Panc1 (cell line): Measurements from ENCODE around the gene PPP1R3D. TPM values are rescaled to one million over a fixed set of nuclear protein-coding genes. Genes with fewer than 3 reads are reported as not detected.

ENCODE experiments used
- ATAC-seq: fragments of 200-7000 bp; cut with Tn5 transposase; 2 replicates; pipeline ENCODE4 v1.9.1; 2020; ENCODE audit warnings: mild to moderate bottlenecking, moderate library complexity
- BruUV-seq: library from RNA; stranded (reverse); fragments of 400-500 nt; replicated peaks from 2 replicates; lab custom pipeline; 2021; lab: Mats Ljungman, UMichigan
- CTCF ChIA-PET: fragments of 300-600 bp; sonication (Branson Sonifier 250); formaldehyde crosslinking; loops from one replicate; lab custom pipeline; 2022; ENCODE audit warnings: antibody characterized with exemption; lab: Charles Lee
- POLR2A ChIA-PET: fragments of 300-600 bp; sonication (Branson Sonifier 250); formaldehyde crosslinking; loops from one replicate; lab custom pipeline; 2022; ENCODE audit warnings: antibody characterized with exemption; lab: Charles Lee
- DNase-seq: peaks from one replicate; pipeline ENCODE4 v3.0.0-alpha.2; 2010; ENCODE audit warnings: low read depth, low spot score
- H3K27ac ChIP-seq: 2 replicates; pipeline ENCODE4 v1.5.1; 2011; ENCODE audit warnings: mild to moderate bottlenecking, low read length, inconsistent platforms
- H3K27me3 ChIP-seq: fragments of 200-500 bp; sonication (Bioruptor generic); 2 replicates; pipeline ENCODE4 v1.6.0; 2014; ENCODE audit warnings: low read length, inconsistent platforms; ENCODE audit not compliant: control insufficient read depth, insufficient read depth
- H3K36me3 ChIP-seq: fragments of 200-500 bp; sonication (Bioruptor generic); 2 replicates; pipeline ENCODE4 v1.5.1; 2014; ENCODE audit warnings: inconsistent platforms, mild to moderate bottlenecking, low read length, moderate library complexity; ENCODE audit not compliant: control insufficient read depth, insufficient read depth
- H3K4me1 ChIP-seq: 2 replicates; pipeline ENCODE4 v1.5.1; 2011; ENCODE audit warnings: inconsistent platforms, mild to moderate bottlenecking, low read length, moderate library complexity; ENCODE audit not compliant: control insufficient read depth, insufficient read depth
- H3K4me3 ChIP-seq, 2 experiments: 2 replicates each; pipeline ENCODE4 v1.5.1; 2011 to 2012; ENCODE audit warnings: low read depth in 2 of 2, low read length in 2 of 2, mild to moderate bottlenecking in 2 of 2, inconsistent platforms in 1 of 2, moderate library complexity in 1 of 2
- H3K9me3 ChIP-seq: fragments of 200-500 bp; sonication (Bioruptor generic); 2 replicates; pipeline ENCODE4 v1.5.1; 2014; ENCODE audit warnings: low read depth, mild to moderate bottlenecking, inconsistent platforms, low read length, moderate library complexity; ENCODE audit not compliant: control insufficient read depth, insufficient read depth
- POLR2AphosphoS5 ChIP-seq: IDR thresholded peaks from 2 replicates; pipeline ENCODE4 v1.6.1; 2012; ENCODE audit warnings: mild to moderate bottlenecking, low read depth, low read length, moderate library complexity
- SIN3A ChIP-seq: IDR thresholded peaks from 2 replicates; pipeline ENCODE4 v1.6.1; 2012; ENCODE audit warnings: low read depth, mild to moderate bottlenecking, low read length, moderate library complexity, borderline replicate concordance; ENCODE audit not compliant: insufficient read depth
- TCF7L2 ChIP-seq: IDR thresholded peaks from 2 replicates; pipeline ENCODE4 v1.6.1; 2011; ENCODE audit warnings: mild to moderate bottlenecking, low read depth, low read length, inconsistent platforms
- in situ Hi-C: cut with HindIII; loops from 2 replicates; pipeline ENCODE4 v1.10.0; 2016; ENCODE audit warnings: low sequenced_read_pairs, low pct_unique_long_range_greater_than_20kb
- intact Hi-C: fragments of 100-400 bp; cut with micrococcal nuclease; formaldehyde crosslinking; loops from one replicate; pipeline ENCODE4 v1.10.0; 2022; ENCODE audit not compliant: unreplicated experiment
- total RNA-seq: library from RNA; stranded (reverse); gene quantifications from one replicate; pipeline ENCODE4 v1.2.1, GENCODE V29; 2021; ENCODE audit not compliant: unreplicated experiment
- TF ChIP-seq, protein P1 (sequence below), 2 experiments: IDR thresholded peaks; 2 replicates each; pipeline ENCODE4 v1.6.1; 2011 to 2012; ENCODE audit warnings: low read depth in 2 of 2, control low read depth in 1 of 2, low read length in 1 of 2, mild to moderate bottlenecking in 1 of 2, moderate library complexity in 1 of 2; ENCODE audit not compliant: insufficient read depth in 1 of 2
- TF ChIP-seq, protein P2 (sequence below): fragments of 450-650 bp; IDR thresholded peaks from 2 replicates; pipeline ENCODE4 v1.5.1; 2017; ENCODE audit warnings: mild to moderate bottlenecking

Gene PPP1R3D
- total RNA-seq, 1 experiment from 2014 or later, result 7.9 TPM

DNA sequence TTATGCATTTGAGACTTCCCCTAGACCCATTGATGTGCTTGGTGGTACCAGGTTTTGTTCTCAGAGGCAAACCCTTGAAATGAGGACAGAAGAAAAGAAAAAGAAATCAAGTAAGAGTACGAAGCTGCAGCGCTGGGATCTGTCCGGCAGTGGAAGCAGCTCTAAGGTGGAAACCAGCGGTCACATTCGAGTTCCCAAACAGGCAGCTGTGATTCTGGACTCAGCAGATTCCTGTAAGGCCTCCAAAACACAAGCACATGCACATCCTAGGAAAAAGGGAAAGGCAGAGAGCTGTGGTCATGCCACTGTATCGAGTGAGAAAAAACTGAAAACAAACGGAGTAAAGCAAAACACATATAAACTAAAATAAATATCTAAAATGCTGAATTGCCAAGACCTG is 4.6 kb upstream of the PPP1R3D start:
- Histone ChIP-seq H3K27me3 (no peaks in the 10 kb centered on the region), H3K27ac (no peak overlapping the region), H3K9me3 (no peaks in the 10 kb centered on the region), H3K36me3 (peaks cover 26% of the 10 kb centered on the region), H3K4me1 (peaks cover 6% of the 10 kb centered on the region; the same call in 1 of the 2 replicates), H3K4me3 (no peak overlapping the region)
- DNase-seq (no peak), ATAC-seq (no peak)
- intact Hi-C loops (no loop called here), in situ Hi-C loops (no loop called here)
- TF ChIP-seq TCF7L2 (no peak), SIN3A (no peak), POLR2AphosphoS5 (no peak)
- TF ChIP-seq, protein P1, sequence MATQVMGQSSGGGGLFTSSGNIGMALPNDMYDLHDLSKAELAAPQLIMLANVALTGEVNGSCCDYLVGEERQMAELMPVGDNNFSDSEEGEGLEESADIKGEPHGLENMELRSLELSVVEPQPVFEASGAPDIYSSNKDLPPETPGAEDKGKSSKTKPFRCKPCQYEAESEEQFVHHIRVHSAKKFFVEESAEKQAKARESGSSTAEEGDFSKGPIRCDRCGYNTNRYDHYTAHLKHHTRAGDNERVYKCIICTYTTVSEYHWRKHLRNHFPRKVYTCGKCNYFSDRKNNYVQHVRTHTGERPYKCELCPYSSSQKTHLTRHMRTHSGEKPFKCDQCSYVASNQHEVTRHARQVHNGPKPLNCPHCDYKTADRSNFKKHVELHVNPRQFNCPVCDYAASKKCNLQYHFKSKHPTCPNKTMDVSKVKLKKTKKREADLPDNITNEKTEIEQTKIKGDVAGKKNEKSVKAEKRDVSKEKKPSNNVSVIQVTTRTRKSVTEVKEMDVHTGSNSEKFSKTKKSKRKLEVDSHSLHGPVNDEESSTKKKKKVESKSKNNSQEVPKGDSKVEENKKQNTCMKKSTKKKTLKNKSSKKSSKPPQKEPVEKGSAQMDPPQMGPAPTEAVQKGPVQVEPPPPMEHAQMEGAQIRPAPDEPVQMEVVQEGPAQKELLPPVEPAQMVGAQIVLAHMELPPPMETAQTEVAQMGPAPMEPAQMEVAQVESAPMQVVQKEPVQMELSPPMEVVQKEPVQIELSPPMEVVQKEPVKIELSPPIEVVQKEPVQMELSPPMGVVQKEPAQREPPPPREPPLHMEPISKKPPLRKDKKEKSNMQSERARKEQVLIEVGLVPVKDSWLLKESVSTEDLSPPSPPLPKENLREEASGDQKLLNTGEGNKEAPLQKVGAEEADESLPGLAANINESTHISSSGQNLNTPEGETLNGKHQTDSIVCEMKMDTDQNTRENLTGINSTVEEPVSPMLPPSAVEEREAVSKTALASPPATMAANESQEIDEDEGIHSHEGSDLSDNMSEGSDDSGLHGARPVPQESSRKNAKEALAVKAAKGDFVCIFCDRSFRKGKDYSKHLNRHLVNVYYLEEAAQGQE (IDR thresholded peaks at IDR 0.05; ENCODE audit: insufficient read depth in 1 of 2, low read depth in 2 of 2, low read length in 1 of 2), result no peak
- TF ChIP-seq, protein P2, sequence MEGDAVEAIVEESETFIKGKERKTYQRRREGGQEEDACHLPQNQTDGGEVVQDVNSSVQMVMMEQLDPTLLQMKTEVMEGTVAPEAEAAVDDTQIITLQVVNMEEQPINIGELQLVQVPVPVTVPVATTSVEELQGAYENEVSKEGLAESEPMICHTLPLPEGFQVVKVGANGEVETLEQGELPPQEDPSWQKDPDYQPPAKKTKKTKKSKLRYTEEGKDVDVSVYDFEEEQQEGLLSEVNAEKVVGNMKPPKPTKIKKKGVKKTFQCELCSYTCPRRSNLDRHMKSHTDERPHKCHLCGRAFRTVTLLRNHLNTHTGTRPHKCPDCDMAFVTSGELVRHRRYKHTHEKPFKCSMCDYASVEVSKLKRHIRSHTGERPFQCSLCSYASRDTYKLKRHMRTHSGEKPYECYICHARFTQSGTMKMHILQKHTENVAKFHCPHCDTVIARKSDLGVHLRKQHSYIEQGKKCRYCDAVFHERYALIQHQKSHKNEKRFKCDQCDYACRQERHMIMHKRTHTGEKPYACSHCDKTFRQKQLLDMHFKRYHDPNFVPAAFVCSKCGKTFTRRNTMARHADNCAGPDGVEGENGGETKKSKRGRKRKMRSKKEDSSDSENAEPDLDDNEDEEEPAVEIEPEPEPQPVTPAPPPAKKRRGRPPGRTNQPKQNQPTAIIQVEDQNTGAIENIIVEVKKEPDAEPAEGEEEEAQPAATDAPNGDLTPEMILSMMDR, result no peak
- CTCF ChIA-PET, result interaction anchor here (1.3 kb wide), 1 partner anchor 11 kb away, joined by 5 read pairs; the partner anchor contains the start of gene SYCP2
- POLR2A ChIA-PET, result no interaction called here
- BruUV-seq, result no TSS peak

DNA sequence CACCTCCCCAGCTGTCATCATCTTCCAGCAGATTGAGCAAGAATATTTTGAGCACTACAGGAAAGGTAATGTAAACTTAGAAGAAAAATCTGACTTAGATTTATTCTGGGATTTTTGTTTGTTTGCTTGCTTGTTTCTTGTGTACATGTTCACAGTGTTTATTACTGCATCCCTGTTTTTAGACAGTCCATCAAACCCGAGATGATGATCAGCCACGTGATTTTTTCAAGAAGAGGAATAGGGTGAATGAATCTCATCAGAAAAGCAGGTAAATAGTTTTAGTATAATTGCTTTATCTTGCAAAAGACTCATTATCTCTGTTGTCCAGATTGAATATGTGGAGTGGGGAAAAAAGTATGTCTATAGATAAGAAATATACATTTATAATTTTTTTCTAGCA is 2.1 kb upstream of the PPP1R3D start:
- intact Hi-C loops (no loop called here), in situ Hi-C loops (no loop called here)
- no TSS peak for BruUV-seq
- Histone ChIP-seq H3K4me1 (peaks cover 22% of the 10 kb centered on the region), H3K4me3 (no peak overlapping the region), H3K27me3 (no peaks in the 10 kb centered on the region), H3K27ac (no peak overlapping the region), H3K36me3 (peaks cover 26% of the 10 kb centered on the region), H3K9me3 (no peaks in the 10 kb centered on the region)
- DNase-seq, result no peak
- no peak for ATAC-seq
- ChIA-PET CTCF (no interaction called here), POLR2A (no interaction called here)
- TF ChIP-seq, protein P2, result no peak
- no peak for TF ChIP-seq SIN3A
- TF ChIP-seq POLR2AphosphoS5, result no peak
- TF ChIP-seq, protein P1 (IDR thresholded peaks at IDR 0.05; ENCODE audit: insufficient read depth in 1 of 2, low read depth in 2 of 2, low read length in 1 of 2), result no peak
- no peak for TF ChIP-seq TCF7L2
